ENCODE measurements around the gene UBLCP1. TPM values are rescaled to one million over a fixed set of nuclear protein-coding genes. Genes with fewer than 3 reads are reported as not detected.

The UBLCP1 gene
- polyA plus RNA-seq, 1 donor from 2014 or later = 42.5 TPM

Small RNA genes lying within 50 kb of the gene (small RNA-seq; reads per million reads assigned to genes)
- 0 to 0.03 (median 0) reads per million in 3 experiments for gene RF00263
- 0 to 2.4 (median 0.42) reads per million in 3 experiments for gene RNU4ATAC2P

Other genes with a start within 250 kb of the UBLCP1 start
- 96.7 and 114 TPM in 2 replicates for gene EBF1, start 163.4 kb upstream of the UBLCP1 start, polyA plus RNA-seq
- gene RNF145, start 53.7 kb upstream of the UBLCP1 start, polyA plus RNA-seq = 49.7 and 52.4 TPM in 2 replicates
- not detected in 2 replicates for gene IL12B, start 67.2 kb downstream of the UBLCP1 start, polyA plus RNA-seq